Ovary (tissue), 9 donors: ENCODE results near the gene CTCF. TPM values are rescaled to one million over a fixed set of nuclear protein-coding genes. Genes with fewer than 3 reads are reported as not detected.
A peak's percentile ranks its signal among the peaks of the same experiment; 100 is the strongest.

Experiments used
- DNase-seq, 5 donors: peaks; one replicate each; pipeline ENCODE4 v3.0.0-alpha.2; 2019 to 2020
- H3K27ac ChIP-seq, 2 donors: fragments of 200-600 bp; one replicate each; pipeline versions ENCODE4 v1.5.1 to v1.8.0; 2019 to 2022
- H3K27me3 ChIP-seq: fragments of 200-600 bp; one replicate; pipeline ENCODE4 v1.8.0; 2022
- H3K36me3 ChIP-seq: fragments of 200-600 bp; sonication (generic); one replicate; pipeline ENCODE4 v1.5.1; 2019
- H3K4me1 ChIP-seq: one replicate; pipeline ENCODE4 v1.8.1; 2013; ENCODE audit warnings: mild to moderate bottlenecking, moderate library complexity; ENCODE audit not compliant: insufficient read depth
- H3K4me3 ChIP-seq: fragments of 200-600 bp; sonication (generic); one replicate; pipeline ENCODE4 v1.5.1; 2017
- H3K9me3 ChIP-seq, 2 donors: fragments of 200-600 bp in 1 of 2; sonication (generic) in 1 of 2; one replicate each; pipeline versions ENCODE4 v1.5.1 to v1.8.1; 2013 to 2019; ENCODE audit warnings: mild to moderate bottlenecking in 1 of 2, moderate library complexity in 1 of 2
- EP300 ChIP-seq: sonication (generic); formaldehyde crosslinking; IDR thresholded peaks from one replicate; pipeline ENCODE4 v1.6.1; 2017; ENCODE audit warnings: antibody characterized with exemption
- POLR2A ChIP-seq: fragments of 450-650 bp; IDR thresholded peaks from one replicate; pipeline ENCODE4 v1.6.1; 2017; ENCODE audit warnings: antibody characterized with exemption, mild to moderate bottlenecking, moderate library complexity
- WGBS, 3 donors: extraction: QIAGEN DNeasy Blood & Tissue Kit in 1 of 3; methylation state at CpG; one replicate each; pipeline versions ENCODE4 v1.1.5 to v1.1.7; 2013 to 2017; 5-methylcytosine and 5-hydroxymethylcytosine counted together
- intact Hi-C, 4 donors: fragments of 100-400 bp; cut with DNase I; formaldehyde crosslinking; loops; one replicate each; pipeline versions ENCODE4 v1.11.0 to v1.15.1; 2022 to 2023
- polyA plus RNA-seq, 2 donors: library from polyadenylated mRNA; stranded (reverse); fragments of 200-250 nt in 1 of 2; fragments of 350-450 nt in 1 of 2; fragmentation: Illumina TruSeq in 1 of 2; extraction: RNeasy Lipid Tissue Mini Kit (QIAGEN cat#74804) in 1 of 2; gene quantifications; one replicate each; pipeline ENCODE4 v1.2.3, GENCODE V29; 2013 to 2014
- total RNA-seq, 7 donors: library from RNA; depleted of rRNA in 2 of 7; stranded (reverse); fragments of >200 nt in 2 of 7; fragmentation: NEBNext Ultra II Directional in 3 of 7; extraction: Animal tissue kit (Norgen Biotek cat#: 25700) in 3 of 7; gene quantifications; one replicate each; pipeline versions ENCODE4 v1.1.0 to v1.2.4, GENCODE V29; 2016 to 2023
- TF ChIP-seq, protein P1 (sequence below), 3 donors: fragments of 450-650 bp in 2 of 3; fragments of 200-600 bp in 1 of 3; IDR thresholded peaks; one replicate each; pipeline versions ENCODE4 v1.5.1 to v1.8.0; 2016 to 2022; ENCODE audit warnings: antibody characterized with exemption in 3 of 3, mild to moderate bottlenecking in 1 of 3
- donor health status: DM: no; HTN: no; CAD: no; lungs with moderate emphysema.
- donor health status: DM: no; HTN: no; CAD: no.
- donor health status: Bipolar disorder and iron deficiency.
- donor health status: DM: yes; HTN: yes; CAD: no.
- donor health status: DM: no; HTN: no; CAD: no.
- donor health status: DM: yes; HTN: yes; CAD: no.

Gene CTCF
- total and polyA plus RNA-seq, 9 donors = 21.0 to 48.4 (median 42.2) TPM

DNA sequence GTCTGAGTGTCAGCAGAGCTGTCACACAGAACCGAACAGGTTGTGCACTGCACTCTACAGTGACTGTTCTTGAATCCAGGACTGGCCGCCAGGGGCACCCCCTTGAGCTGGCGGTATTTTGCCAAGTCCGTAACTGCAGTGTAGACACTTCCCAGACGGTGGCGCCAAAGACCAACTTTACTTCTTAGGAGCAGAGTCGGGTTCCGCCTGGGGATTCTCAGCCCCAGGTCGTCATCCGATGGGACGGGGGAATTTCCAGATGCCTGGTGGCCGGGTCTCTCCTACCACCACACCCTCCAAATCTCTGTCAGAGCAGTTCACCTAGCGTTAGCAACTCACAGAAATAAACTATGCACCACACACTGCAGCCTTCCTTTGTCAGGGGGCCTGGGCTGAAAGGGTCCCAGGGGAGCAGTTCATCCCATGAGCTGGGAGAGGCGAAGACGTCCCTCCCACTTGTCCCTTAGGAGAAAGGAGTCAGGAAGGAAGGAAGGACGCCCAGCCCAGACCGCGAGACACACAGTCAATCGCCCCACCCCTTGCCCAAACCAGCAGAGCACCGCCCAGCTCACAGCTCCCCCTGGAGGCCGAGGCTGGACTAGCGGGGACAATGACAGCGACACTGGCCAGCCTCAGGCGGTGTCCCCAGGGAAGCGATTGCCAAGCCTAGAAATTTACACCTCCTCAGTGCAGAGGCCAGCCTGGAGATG lies 41.1 kb upstream of the CTCF start:
- no peak for TF ChIP-seq EP300
- TF ChIP-seq, protein P1, sequence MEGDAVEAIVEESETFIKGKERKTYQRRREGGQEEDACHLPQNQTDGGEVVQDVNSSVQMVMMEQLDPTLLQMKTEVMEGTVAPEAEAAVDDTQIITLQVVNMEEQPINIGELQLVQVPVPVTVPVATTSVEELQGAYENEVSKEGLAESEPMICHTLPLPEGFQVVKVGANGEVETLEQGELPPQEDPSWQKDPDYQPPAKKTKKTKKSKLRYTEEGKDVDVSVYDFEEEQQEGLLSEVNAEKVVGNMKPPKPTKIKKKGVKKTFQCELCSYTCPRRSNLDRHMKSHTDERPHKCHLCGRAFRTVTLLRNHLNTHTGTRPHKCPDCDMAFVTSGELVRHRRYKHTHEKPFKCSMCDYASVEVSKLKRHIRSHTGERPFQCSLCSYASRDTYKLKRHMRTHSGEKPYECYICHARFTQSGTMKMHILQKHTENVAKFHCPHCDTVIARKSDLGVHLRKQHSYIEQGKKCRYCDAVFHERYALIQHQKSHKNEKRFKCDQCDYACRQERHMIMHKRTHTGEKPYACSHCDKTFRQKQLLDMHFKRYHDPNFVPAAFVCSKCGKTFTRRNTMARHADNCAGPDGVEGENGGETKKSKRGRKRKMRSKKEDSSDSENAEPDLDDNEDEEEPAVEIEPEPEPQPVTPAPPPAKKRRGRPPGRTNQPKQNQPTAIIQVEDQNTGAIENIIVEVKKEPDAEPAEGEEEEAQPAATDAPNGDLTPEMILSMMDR (IDR thresholded peaks at IDR 0.05) = peak; percentile 51 to 96 (median 94)
- H3K36me3 ChIP-seq = no peaks in the 10 kb centered on the region
- WGBS, 3 donors = 0 to 1% (median 1%) methylated on average over 21 to 25 of the region's 25 CpGs
- peak overlapping the region; percentile 42 for H3K4me3 ChIP-seq
- peak; percentile 90 to 97 (median 95) for DNase-seq
- H3K27ac ChIP-seq = peak overlapping the region; percentile 54 to 88
- H3K9me3 ChIP-seq = no peaks in the 10 kb centered on the region
- no peaks in the 10 kb centered on the region for H3K27me3 ChIP-seq
- H3K4me1 ChIP-seq = no peaks in the 10 kb centered on the region
- intact Hi-C loops = loop anchor here in 2 of 4 donors (5.0 to 10.0 kb wide), 2 partner anchors 144 to 406 kb away; partner anchors contain the start of genes ACD (in 1 of the 2), C16orf86 (in 1 of the 2), ENKD1 (in 1 of the 2) and PARD6A (in 1 of the 2)

DNA sequence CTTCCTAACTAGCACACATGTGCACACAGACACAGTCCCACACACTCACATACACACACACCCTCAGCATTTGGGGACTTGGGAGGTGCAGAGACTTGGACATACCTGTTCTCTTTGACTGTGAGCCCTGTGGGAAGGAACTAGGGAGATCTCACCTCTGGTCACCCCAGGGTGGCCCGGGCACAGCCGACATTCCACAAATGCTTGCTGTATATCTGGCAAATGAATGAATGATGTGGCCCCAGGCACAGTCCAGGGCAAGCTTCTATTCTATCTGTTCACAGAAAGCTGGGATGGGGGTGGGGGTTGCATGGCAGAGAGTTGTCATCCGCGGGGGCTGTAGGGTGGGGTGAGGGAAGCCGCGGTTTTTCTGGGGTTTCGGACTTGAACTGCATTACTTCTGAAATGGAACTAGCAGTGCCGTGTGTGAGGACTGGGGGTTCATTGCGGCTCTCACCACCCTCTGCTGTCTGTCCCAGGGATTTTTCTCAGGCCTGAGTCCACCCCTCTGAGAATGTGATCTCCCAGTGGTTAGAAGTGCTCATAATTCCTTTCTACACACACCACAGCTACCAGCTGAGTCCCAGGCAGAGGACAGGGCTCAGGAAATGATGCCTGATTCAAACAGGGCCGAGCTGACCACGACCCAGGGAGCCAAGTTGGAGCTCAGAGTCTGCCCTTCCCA lies 37.0 kb upstream of the CTCF start:
- intact Hi-C loops = loop anchor here in 2 of 4 donors (5.0 to 10.0 kb wide), 2 partner anchors 139 to 142 kb away; partner anchors contain the start of genes C16orf86 (in 2 of the 2), ENKD1 (in 2 of the 2), ACD (in 1 of the 2) and PARD6A (in 1 of the 2)
- no peak overlapping the region for H3K27ac ChIP-seq
- H3K9me3 ChIP-seq = no peaks in the 10 kb centered on the region
- peaks cover 5% of the 10 kb centered on the region for H3K4me1 ChIP-seq
- H3K4me3 ChIP-seq = no peak overlapping the region
- H3K36me3 ChIP-seq = no peaks in the 10 kb centered on the region
- no peak for DNase-seq
- WGBS, 3 donors = 53 to 70% (median 62%) methylated on average over 11 of the region's 11 CpGs
- no peaks in the 10 kb centered on the region for H3K27me3 ChIP-seq
- TF ChIP-seq EP300 = no peak

DNA sequence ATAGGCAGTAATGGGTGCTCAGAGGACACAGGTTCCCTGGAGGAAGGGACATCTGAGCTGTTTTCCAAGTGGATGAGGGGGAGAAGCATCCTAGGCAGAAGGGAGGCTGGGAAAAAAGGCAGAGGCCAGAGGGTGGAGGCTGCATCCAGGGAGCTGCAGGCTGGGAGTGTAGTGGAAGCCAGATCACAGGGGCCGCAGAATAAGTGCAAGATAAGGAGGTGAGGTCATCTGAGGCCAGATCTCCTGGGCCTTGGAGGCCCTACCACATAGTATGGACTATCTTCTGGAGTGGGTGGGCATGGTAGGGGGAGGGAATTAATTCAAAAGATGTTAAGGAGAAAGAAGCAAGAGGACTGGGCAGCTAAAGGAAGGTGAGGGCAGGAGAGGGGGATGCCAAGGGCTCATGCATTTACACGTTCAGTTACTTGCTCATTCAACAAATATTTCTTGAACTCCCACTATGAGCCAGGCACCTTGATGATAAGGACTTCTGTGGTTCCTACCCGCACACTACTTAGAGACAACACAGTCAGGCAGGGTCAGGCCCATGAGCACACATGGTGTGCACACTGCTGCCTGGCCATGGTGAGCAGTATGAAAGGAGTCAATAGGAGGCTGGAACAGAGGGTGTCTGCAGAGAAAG lies 36.1 kb upstream of the CTCF start:
- no peak overlapping the region for H3K4me3 ChIP-seq
- H3K27me3 ChIP-seq = no peaks in the 10 kb centered on the region
- 71 to 87% (median 72%) methylated on average over 3 of the region's 3 CpGs for WGBS, 3 donors
- no peaks in the 10 kb centered on the region for H3K9me3 ChIP-seq
- TF ChIP-seq EP300 (no peak), POLR2A (no peak)
- TF ChIP-seq, protein P1 (IDR thresholded peaks at IDR 0.05) = no peak
- H3K27ac ChIP-seq = no peak overlapping the region
- H3K4me1 ChIP-seq = peaks cover 12% of the 10 kb centered on the region
- H3K36me3 ChIP-seq = no peaks in the 10 kb centered on the region
- intact Hi-C loops = loop anchor here in 2 of 4 donors (5.0 to 10.0 kb wide), 2 partner anchors 139 to 141 kb away; partner anchors contain the start of genes C16orf86 (in 2 of the 2), ENKD1 (in 2 of the 2), ACD (in 1 of the 2) and PARD6A (in 1 of the 2)
- DNase-seq = no peak

DNA sequence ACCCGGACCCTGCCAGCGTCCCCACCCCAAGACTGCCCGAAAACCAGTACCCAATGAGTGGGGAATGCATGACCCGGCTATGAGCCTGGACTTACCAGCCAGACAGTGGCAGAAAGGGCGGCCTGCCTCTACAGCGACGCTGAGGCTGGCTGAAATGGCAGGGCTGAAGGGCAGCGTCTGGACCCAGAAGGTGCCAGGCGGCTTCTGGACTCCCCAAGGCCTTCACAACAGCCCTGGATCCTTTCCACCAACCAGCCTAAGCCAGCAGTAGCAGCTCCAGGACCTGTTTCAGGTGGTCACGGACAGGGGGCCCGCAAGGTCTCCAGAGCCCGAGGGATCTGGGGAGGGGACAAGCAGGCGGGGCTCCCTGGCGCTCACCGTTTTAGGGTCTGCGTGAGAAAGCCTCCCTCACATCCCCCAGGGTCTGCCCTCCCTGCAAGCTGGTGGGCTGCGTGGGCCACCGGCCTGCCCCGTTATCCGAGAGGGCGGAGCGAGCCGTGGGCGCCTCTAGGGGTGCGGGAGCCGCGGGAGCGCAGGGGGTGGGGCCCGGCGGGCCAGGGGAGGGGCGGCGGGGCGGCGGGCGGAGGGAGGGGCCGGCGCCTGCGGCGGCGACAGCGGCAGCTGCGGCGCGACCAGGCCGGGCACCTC lies 34.0 kb upstream of the CTCF start, which contains the start of gene RIPOR1:
Gene RIPOR1 (plus strand): TSS at position 608 of the 648 bp plus-strand sequence. CDS start 9,618 bp downstream, outside the sequence.
- peak within 1 kb of the TSS; percentile 56 to 85 for H3K27ac ChIP-seq
- no peaks in the 10 kb centered on the region for H3K9me3 ChIP-seq
- WGBS, 3 donors = 13 to 26% (median 16%) methylated on average over 17 to 43 of the region's 45 CpGs
- intact Hi-C loops = loop anchor here in 2 of 4 donors (2.0 to 10.0 kb wide), 3 partner anchors 34 to 139 kb away; partner anchors contain the start of genes C16orf86 (in 2 of the 2), ENKD1 (in 2 of the 2), ACD (in 1 of the 2) and CTCF (in 1 of the 2)
- DNase-seq = peak; percentile 58 to 75 (median 68)
- TF ChIP-seq, protein P1 (IDR thresholded peaks at IDR 0.05) = no peak
- no peak for TF ChIP-seq POLR2A
- no peak for TF ChIP-seq EP300
- no peaks in the 10 kb centered on the region for H3K27me3 ChIP-seq
- peaks cover 12% of the 10 kb centered on the region for H3K4me1 ChIP-seq
- H3K36me3 ChIP-seq = no peaks in the 10 kb centered on the region
- H3K4me3 ChIP-seq = peak within 1 kb of the TSS; percentile 88
